HG03196 (cell line): Measurements from ENCODE around the gene GYG2.
"Not testable (repeated sequence)": the region's sequence is repeated elsewhere in the genome, so short reads cannot be mapped to it uniquely, and the experiment has no call there.

Experiments
- ATAC-seq: cut with Tn5 transposase; IDR thresholded peaks from one replicate; pipeline ENCODE4 v1.9.1; 2021; ENCODE audit not compliant: unreplicated experiment

Gene GYG2

DNA sequence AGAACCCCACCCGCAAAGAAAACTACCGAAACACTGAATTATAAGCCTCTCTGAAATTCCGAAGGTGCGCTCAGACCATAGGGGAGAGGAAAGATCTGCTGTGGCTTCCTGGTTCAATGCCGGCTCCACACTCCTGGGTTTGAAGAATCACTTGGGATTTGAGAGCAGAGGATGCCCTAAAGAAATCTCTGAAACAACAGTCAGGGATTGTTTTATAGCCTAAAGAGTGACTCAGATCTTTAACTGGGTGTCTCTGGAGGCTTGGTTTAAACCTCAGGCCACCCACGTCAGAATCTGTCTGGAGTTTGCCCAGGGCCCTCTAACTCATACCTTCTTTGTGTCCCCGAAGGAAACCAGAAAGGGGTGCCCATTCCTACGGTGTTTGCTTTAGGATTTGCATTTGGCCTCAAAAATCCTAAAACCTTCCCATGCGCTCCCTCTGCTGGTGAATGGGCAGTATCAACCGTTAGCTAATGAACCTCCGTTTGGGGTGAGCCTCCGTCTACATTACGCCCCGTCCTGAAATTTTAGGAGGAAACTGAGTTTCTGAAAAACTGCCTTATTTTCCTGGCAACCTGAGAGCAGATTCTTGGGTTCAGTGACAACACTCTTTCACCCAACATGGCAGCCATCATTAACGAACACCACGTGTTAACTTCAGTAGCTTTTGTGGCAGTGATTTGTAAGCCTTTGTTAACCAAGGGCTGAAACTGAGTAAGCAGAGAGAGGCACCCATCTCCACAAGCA is 16.4 kb upstream of the GYG2 start:
- ATAC-seq, result not testable (repeated sequence)

DNA sequence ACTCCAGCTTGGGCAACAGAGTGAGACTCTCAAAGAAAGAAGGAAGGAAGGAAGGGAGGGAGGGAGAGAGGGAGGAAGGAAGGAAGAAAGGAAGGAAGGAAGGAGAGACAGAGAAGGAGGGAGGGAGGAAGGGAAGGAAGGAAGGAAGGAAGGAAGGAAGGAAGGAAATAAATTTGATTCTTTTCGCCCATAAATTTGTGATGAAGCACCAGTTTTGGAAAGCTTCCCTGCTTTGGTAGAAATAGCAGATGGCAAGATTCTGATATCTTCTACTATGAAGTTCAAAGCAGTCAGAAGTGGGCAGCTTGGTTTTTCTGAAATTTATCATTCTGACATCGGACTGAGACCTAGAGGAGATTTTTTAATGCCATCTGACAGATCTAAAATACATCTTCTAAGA is 11.7 kb upstream of the GYG2 start:
- ATAC-seq, result no peak

DNA sequence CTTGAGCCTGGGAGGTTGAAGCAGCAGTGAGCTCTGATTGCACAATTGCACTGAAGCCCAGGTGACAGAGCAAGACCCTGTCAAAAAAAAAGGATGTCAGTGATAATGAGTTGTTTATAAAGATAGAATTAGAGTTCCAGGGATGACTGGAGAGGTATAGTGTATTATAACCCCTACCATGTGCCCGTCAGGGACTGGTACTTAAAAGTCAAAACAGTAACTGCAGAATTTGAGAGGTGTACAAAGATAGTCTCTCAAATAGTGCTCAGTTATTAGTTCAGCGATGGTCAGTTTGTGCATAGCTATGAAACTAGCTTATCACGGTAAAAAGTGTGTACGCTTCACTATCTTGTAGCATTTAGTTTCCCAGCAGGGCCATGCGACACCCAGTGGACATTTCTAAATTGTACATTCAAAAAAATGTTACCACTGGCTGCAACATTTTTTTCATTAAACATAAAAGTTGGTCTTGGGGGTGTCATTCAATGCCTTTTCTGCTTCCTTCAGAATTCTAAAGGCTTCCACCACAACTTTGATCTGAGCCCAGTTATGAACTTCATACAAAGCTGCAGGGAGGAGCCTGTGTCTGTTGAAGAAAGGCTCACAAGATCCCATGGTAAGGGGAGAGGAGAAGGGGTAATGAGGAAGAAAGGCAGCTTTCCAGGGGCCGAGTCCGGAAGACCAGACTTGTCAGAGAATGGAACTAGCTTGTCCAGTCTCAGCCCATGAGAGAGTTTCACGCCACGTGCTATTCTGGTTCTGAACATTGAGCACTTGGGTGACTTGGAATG is 9.2 kb upstream of the GYG2 start:
- ATAC-seq, result no peak

DNA sequence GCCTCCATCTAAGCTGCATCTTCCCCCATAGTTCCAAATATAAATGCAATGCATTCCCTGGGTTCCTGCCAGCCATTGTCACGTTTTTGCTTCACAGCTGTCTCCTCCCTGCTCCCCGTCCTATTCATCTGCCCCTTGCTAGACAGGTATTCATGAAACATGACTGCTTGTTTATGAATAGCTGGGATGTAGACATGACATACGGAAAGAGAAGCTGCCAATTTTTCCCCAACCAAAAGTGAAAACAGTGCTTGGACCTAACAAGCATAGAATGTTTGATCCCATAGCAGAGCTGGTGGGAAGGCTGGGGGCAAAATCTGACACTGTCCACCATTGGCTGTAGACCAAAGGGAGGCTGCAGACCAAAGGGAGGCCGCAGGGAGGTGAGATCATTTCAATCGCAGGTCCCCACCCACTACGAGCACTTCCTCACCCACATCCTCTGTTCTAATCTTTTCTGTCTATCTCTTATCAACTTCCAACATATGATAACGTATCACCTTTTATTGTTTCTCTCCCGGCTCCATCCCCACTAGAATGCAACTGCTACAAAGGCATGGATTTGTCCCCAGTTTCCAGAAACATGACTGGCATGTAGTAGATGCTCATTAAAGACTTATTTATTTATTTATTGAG is 8.5 kb upstream of the GYG2 start:
- no peak for ATAC-seq

DNA sequence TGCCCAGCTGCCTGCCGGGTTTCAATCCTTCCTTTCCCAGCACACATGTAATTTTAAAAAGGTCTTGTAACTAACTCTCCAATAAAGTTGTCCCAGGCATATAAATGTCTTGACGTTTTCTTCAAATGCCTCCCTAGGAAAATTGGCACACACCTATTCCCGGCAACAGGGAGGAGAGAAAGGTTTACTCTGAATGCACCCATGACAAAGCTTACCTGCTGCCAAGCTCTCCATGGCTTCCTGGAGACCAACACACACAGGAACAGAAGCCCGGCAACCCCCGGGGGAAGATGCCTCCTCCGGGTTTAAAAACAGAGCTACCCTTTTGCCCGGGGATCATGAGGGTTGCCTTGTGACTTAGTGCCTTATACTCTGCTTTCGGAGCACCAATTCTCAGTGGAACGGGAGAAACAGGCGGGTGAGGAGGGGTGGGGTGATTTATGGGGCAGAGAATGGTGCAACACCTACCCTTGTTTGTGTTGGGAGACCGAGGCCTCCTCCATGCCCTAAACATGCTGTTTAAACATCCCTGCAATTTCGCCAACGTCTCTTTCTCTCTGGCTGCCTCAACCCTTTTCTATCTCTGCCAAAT is 4.8 kb upstream of the GYG2 start:
- no peak for ATAC-seq

DNA sequence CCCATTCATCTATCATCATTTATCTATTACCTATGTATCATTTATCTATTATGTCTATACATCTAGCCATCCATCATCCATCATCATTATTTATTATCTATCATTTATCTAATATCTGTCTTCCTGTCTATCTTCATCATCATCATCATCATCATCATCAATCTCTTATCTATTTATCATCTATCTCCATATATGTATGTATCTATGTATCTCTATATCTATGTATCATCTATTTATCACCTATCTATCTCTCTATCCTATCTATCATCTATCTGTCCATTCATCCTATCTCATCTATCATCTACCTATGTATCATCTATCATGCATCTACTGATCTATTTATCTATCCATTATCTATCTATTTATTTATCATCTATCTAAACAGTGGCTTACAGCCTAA is 3.8 kb upstream of the GYG2 start:
- ATAC-seq, result no peak

DNA sequence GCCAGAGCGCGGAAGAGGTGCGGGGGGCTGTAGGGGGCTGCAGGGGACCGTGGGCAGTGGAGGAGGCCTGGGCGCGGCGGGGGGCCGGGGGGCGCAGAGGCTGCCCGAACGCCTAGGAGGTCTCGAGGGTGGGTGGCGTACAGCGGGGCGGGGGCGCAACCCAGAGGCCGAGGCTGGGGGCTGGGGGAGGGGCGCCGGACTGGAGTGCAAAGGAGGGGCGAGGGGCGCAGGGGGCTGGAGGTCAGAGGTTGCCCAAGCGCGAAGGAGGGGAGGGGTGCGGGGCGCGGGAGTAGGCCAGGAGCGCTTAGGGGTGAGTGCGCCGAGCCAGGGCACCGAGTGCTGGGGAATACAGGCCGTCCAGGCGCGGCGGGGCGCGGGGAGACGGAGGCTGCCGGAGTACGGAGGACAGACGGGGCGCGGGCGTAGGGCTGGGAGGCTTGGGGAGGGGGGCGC is 255 bp downstream of the GYG2 start:
- no peak for ATAC-seq

DNA sequence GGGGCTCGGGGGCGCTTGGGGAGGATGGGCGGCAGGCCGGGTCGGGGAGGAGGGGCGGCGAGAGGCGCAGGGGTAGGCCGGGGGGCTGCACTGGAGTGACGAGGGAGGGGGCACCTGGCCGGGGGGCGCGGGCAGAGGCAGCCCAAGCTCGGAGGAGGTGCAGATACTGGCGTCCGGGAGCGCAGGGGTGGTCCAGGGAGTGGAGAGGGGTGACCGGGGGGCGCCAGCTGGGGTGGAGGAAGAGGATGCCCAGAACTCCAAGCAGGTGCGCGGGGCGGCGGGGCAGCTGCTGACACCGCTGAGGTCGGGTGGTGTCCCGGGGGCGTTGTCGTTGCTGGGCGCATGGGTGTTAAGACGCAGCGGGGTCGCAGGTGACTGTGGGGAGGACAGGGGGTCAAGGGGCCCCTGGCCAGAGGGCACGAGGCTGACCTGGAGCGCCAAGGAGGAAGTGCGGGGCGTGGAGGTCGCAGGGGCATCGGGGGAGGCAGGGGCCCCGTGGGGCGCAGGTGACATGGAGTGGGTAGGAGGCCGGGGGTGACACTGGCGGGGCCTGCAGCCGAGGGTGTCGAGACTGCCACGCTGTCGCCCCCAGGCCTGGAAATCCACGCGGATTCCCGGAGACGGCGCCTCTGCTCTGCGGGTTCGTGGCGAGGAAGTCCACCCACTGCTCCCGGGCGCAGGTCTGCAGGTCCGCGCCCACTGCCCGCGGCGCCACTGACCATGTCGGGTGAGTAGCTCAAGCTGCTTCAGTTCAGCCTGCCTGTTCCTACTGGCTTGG is 928 bp downstream of the GYG2 start:
- no peak for ATAC-seq

DNA sequence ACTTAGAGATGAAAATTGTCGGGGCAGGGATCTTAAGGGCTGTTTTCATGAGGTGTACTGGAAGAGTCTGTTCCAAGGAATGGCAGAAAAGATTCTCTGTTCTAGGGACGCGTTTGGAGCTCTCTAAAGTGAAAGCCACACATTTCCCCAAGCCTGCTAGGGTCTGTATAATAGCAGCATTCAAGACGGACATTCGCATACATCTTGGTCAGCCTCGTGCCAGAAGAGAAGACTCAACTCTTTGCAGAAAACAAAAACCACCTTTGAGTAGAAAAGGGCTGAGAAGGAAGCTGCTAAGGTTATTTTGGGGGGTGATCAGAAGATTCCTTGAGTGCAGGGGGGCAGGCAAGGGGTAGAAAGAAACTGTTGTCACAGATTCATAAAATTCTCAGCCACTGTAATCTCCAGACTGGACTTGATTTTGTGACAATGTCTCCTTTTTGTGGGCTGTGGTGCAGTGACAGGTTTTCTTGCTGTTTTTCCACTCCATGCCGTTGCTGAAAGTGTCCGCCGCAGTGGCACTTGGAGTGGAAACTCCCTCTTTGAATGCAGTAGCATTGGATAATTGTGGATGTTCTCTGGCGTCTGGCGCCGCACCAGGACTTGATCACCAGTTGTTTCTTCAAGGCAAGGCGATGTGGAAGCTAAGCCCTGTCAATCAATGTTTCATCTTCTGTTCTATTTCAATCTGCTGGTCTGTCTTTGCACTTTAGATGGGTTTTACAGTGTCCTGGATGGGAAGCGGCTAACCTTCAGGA is 2.9 kb downstream of the GYG2 start:
- ATAC-seq, result no peak

DNA sequence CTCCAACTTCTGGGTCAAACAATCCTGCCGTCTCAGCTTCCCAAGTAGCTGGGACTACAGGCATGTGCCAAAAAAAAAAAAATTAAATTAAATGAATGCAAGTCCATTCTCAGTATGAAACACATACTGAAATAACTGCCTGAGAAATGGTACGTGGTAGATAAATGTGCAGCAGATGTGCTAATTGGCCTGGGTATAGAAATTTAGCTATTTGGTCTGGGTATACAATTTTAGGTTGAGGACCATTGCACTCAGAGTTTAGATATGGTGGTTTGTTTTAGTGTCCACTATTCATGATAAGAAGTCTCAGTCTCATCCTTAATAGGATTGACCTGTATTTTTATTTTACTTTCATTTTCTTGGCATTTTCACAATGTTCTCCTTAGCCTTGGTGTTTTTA is 9.2 kb downstream of the GYG2 start:
- no peak for ATAC-seq

DNA sequence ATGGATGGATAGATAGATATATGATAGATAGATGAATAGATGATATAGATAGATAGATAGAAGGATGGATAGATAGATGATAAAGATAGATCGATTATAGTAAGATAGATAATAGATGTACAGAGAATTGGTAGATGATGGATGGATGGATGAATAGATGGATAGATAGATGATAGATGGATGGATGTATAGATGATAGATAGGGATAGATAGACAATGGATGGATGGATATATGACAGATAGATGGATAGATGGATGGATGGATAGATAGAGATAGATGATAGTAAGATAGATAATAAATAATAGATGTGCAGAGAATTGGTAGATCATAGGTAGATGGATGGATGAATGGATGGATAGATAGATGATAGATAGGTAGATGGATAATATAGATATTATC is 12.2 kb downstream of the GYG2 start:
- no peak for ATAC-seq

DNA sequence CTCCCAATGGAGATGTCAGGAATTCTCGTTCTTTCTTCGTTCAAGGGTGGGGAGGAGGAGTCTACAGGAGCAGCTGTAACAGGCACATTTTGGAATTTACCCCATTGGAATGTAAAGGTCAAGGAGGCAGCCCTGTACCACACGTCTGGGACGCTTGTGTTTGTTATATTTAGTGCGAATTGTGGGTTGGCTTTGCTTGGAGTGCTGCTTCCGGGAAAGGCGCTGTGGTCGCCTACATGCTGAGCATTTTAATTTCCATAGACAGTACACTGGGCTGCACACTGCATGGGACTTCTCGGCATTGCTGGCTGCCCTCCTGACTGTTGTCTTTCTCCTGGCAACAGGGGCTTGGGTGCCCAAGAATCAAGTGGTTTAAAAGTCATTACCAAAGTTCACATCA is 12.8 kb downstream of the GYG2 start:
- ATAC-seq, result no peak

DNA sequence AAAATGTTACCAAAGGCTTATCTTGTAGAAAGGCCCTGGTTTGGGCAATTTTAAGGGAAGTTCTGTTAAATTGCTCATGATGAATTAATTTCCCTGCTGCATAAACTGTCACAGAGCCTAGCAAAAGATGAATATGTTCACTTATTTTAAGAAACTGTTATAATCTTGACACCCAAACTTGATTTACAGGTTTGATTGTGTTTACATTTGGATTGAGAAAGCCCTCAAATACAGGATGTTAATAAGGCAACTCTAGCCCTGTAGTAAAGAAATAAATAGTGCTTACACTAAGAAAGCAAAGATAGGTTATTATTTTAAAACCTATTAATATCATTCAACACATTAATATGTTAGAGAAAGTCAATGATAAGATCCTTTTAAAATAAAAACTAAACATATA is 18.3 kb downstream of the GYG2 start:
- no peak for ATAC-seq

DNA sequence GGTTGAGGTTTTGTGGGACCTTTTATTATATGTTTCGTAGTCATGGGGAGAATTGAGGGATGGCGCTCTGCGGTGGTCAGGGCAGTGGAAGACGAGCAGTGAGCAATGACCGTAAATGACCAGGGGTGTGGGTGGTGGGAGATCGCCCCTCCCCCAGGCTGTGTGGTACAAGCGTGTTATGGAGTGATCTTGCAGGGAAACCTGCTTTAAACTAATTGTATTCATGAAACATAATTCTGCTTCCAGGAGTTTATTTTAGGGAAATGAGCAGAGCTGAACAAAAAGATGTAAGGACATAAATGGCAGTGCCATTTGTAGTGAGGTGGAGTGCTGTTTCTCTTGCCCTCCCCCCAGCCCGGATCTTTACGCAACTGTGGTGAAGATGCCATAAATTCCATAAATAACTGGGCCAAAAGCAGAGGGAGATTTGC is 20.2 kb downstream of the GYG2 start:
- no peak for ATAC-seq

DNA sequence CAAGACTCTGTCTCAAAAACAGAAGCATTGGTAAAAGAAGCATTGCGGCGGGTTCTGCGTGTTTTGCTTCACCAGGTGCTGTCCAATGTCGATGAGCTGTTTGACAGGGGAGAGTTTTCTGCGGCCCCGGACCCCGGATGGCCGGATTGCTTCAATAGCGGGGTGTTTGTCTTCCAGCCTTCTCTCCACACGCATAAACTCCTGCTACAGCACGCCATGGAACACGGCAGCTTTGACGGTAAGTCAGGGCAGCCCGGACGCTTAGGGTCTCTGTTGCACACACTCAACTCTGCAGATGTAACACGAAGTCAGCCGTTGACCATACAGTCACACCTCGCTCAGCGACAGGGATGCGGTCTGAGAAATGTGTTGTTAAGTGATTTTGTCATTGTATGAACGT is 26.2 kb downstream of the GYG2 start:
- ATAC-seq, result no peak

DNA sequence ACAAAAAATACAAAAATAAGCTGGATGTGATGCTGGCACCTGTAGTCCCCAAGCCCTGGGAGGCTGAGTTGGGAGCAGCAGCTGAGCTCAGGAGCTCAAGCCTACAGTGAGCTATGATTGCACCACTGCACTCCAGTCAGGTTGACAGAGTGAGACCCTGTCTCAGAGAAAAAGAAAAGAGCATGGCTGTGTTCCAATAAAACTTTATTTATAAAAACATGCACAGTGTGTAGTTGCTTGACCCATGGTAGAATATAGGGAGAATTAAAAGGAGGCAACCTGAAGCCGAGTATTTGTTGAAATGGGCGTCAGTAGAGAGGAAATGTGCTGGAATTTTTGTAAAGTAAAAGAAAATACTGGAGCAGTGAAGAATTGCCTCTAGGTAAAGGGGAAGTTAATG is 27.0 kb downstream of the GYG2 start:
- no peak for ATAC-seq

DNA sequence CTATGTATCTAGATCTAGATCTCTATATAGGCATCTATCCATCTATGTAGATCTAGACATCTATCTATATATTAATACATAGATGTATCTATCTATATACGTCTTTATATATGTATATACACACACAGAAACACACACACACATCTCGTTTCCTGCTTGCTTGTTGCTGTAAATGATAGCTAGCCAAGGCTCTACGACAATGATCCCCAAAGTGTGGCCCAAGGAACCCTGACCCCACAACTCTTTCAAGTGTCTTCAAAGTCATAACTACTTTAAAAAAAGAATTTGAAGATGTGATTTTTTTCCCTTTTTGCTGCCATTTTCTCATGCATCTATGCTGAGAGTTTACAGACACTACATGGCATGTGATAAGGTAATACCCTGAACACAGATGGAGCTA is 28.8 kb downstream of the GYG2 start:
- ATAC-seq, result no peak

DNA sequence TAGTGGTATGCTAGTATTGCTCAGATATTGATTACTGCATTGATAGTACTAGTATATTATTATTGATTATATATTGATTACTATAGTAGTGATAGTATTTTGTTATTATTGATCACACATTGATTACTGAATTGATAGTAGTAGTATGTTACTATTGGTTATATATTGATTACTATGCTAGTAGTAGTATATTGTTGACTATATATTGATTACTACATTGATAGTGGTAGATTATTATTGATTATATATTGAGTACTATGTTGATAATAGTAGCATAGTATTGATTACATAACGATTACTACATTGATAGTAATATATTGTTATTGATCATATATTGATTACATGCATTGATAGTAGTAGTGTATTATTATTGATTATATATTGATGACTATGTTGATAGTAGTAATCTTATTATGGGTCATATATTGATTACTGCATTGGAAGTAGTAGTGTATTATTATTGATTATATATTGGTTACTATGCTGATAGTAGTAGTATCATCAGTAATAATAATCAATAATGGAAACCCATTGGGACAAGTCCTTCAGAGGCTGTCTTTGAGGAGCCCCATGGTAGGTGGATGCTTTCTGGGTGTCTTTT is 30.6 kb downstream of the GYG2 start:
- no peak for ATAC-seq

DNA sequence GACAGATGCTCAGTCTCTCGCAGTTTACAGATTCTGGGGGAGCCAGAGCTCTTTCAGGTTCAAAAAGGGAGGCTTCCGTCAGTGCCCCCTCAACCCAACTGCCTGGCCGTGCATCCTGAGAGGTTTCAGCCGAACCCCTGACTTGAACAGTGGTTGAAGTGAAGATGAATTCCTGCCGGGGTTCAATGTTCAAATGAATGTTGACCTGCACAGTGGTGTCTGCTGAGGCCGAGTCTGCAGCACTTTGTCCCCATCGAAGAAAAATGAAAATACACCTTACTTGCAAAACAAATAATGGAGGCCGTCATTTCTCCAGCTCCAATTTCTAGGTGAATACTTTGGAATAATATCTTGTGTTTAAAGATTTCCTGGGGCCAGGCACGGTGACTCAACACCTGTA is 33.7 kb downstream of the GYG2 start:
- no peak for ATAC-seq

DNA sequence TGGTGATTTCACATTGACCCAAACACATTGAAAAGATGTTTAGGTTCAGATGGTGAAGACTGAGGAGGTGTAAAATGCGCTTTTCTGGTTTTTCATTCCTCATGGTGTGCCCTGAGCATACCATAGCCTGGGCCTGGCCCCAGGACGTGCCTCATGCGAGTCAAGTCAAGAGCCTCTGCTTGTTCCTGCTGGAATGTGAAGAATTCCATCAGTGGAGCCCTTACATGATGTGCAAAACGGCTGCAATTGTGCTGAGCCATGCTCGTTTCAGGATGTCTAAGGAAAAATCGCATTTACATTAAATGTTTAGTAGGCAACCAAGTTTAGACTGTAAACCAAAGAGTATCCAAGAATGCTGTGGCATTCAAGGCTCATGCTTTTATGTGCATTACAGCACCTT is 34.9 kb downstream of the GYG2 start:
- no peak for ATAC-seq
